ENCODE data around the gene EPN3. TPM values are rescaled to one million over a fixed set of nuclear protein-coding genes. Genes with fewer than 3 reads are reported as not detected.

The EPN3 gene
- total RNA-seq (2022; extraction: Qiagen RNA extraction), result 0.14 to 0.33 TPM (median 0.22 TPM) in 5 replicates

GRCh38 chr17:50532452-50533024, at the start of gene EPN3:
Gene EPN3, plus strand, starts transcription at chr17:50532735. Its CDS starts 3,822 bp downstream, at chr17:50536557.

GRCh38 chr17:50507871-50508572, 24.5 kb upstream of the EPN3 start, which contains the start of gene MYCBPAP:
Gene MYCBPAP, plus strand, starts transcription at chr17:50508439. Its CDS starts 236 bp downstream, at chr17:50508675.

GRCh38 chr17:50547035-50547735, 14.7 kb downstream of the EPN3 start, which contains the start of gene SPATA20:
Gene SPATA20, plus strand, starts transcription at chr17:50547174. Its CDS starts 35 bp downstream, at chr17:50547209.

GRCh38 chr17:50560185-50560824, 27.8 kb downstream of the EPN3 start, which contains the start of gene CACNA1G:
Gene CACNA1G, plus strand, starts transcription at chr17:50560715. Its CDS starts 745 bp downstream, at chr17:50561460.

Other genes starting within 250 kb of the EPN3 start
- 17.9 to 22.2 TPM (median 21.9 TPM) in 5 replicates for gene XYLT2, start 186.6 kb upstream of the EPN3 start, total RNA-seq (2022; extraction: Qiagen RNA extraction)
- gene MRPL27, start 159.6 kb upstream of the EPN3 start, total RNA-seq (2022; extraction: Qiagen RNA extraction), result 135 to 165 TPM (median 141 TPM) in 5 replicates
- gene EME1, start 159.5 kb upstream of the EPN3 start, total RNA-seq (2022; extraction: Qiagen RNA extraction), result 15.6 to 16.3 TPM (median 16.0 TPM) in 5 replicates
- gene LRRC59, start 135.2 kb upstream of the EPN3 start, total RNA-seq (2022; extraction: Qiagen RNA extraction), result 230 to 265 TPM (median 238 TPM) in 5 replicates
- 10.9 to 16.3 TPM (median 12.8 TPM) in 5 replicates for gene ACSF2, start 106.5 kb upstream of the EPN3 start, total RNA-seq (2022; extraction: Qiagen RNA extraction)
- not detected in 5 replicates for gene CHAD, start 63.9 kb upstream of the EPN3 start, total RNA-seq (2022; extraction: Qiagen RNA extraction)
- 29.5 to 34.2 TPM (median 31.0 TPM) in 5 replicates for gene RSAD1, start 53.9 kb upstream of the EPN3 start, total RNA-seq (2022; extraction: Qiagen RNA extraction)
- 0.45 to 0.63 TPM (median 0.60 TPM) in 5 replicates for gene MYCBPAP, start 24.3 kb upstream of the EPN3 start, total RNA-seq (2022; extraction: Qiagen RNA extraction)
- gene SPATA20, start 14.4 kb downstream of the EPN3 start, total RNA-seq (2022; extraction: Qiagen RNA extraction), result 72.8 to 84.0 TPM (median 79.6 TPM) in 5 replicates
- gene CACNA1G, start 28.0 kb downstream of the EPN3 start, total RNA-seq (2022; extraction: Qiagen RNA extraction), result 3.4 to 4.1 TPM (median 3.8 TPM) in 5 replicates
- gene ABCC3, start 102.1 kb downstream of the EPN3 start, total RNA-seq (2022; extraction: Qiagen RNA extraction), result 112 to 143 TPM (median 131 TPM) in 5 replicates
- 45.7 to 54.7 TPM (median 48.8 TPM) in 5 replicates for gene ANKRD40, start 175.2 kb downstream of the EPN3 start, total RNA-seq (2022; extraction: Qiagen RNA extraction)
- gene LUC7L3, start 186.9 kb downstream of the EPN3 start, total RNA-seq (2022; extraction: Qiagen RNA extraction), result 64.3 to 104 TPM (median 89.3 TPM) in 5 replicates
- gene ANKRD40CL, start 234.8 kb downstream of the EPN3 start, total RNA-seq (2022; extraction: Qiagen RNA extraction), result not detected in 5 replicates